GM18511 (cell line): ENCODE results near the gene LCP2.

Experiments used
- ATAC-seq: cut with Tn5 transposase; IDR thresholded peaks from one replicate; pipeline ENCODE4 v1.9.1; 2021; ENCODE audit warnings: mild to moderate bottlenecking, moderate library complexity; ENCODE audit not compliant: unreplicated experiment

The LCP2 gene

GRCh38 chr5:170276140-170276539 is 21.4 kb downstream of the LCP2 start:
- ATAC-seq = no peak

GRCh38 chr5:170275376-170275994 is 22.1 kb downstream of the LCP2 start:
- ATAC-seq = no peak

- no peak for ATAC-seq
Observed at GRCh38 chr5:170273968-170274710, 23.4 kb downstream of the LCP2 start.

GRCh38 chr5:170270293-170271069 is 27.1 kb downstream of the LCP2 start:
- no peak for ATAC-seq

- no peak for ATAC-seq
Observed at GRCh38 chr5:170269579-170269978, 28.0 kb downstream of the LCP2 start.

- ATAC-seq = no peak
Observed at GRCh38 chr5:170268884-170269283, 28.7 kb downstream of the LCP2 start.

GRCh38 chr5:170268153-170268689 is 29.4 kb downstream of the LCP2 start:
- ATAC-seq = no peak

GRCh38 chr5:170267431-170268152 is 30.0 kb downstream of the LCP2 start:
- ATAC-seq = peak; percentile 88

- ATAC-seq = no peak
Observed at GRCh38 chr5:170266570-170267381, 30.8 kb downstream of the LCP2 start.

GRCh38 chr5:170265522-170265921 is 32.1 kb downstream of the LCP2 start:
- no peak for ATAC-seq

- ATAC-seq = no peak
Observed at GRCh38 chr5:170263906-170264305, 33.7 kb downstream of the LCP2 start.

- no peak for ATAC-seq
Observed at GRCh38 chr5:170262061-170263045, 35.2 kb downstream of the LCP2 start.

- ATAC-seq = no peak
Observed at GRCh38 chr5:170261528-170262043, 36.0 kb downstream of the LCP2 start.

- ATAC-seq = no peak
Observed at GRCh38 chr5:170257370-170257769, 40.2 kb downstream of the LCP2 start.

- no peak for ATAC-seq
Observed at GRCh38 chr5:170256571-170256970, 41.0 kb downstream of the LCP2 start.

GRCh38 chr5:170254056-170254455 is 43.5 kb downstream of the LCP2 start:
- peak; percentile 97 for ATAC-seq

- no peak for ATAC-seq
Observed at GRCh38 chr5:170252720-170253350, 44.7 kb downstream of the LCP2 start.

- ATAC-seq = no peak
Observed at GRCh38 chr5:170252109-170252508, 45.5 kb downstream of the LCP2 start.
